Hematopoietic multipotent progenitor cell treated with erythropoietin and hydrocortisone succinate and interleukin-3 and kit ligand, for 17 days (in vitro differentiated cells): Measurements from ENCODE around the gene TRPM6.

Experiments
- DNase-seq: peaks from one replicate; pipeline ENCODE4 v3.0.0-alpha.2; 2015; ENCODE audit warnings: low spot score

Gene TRPM6

DNA sequence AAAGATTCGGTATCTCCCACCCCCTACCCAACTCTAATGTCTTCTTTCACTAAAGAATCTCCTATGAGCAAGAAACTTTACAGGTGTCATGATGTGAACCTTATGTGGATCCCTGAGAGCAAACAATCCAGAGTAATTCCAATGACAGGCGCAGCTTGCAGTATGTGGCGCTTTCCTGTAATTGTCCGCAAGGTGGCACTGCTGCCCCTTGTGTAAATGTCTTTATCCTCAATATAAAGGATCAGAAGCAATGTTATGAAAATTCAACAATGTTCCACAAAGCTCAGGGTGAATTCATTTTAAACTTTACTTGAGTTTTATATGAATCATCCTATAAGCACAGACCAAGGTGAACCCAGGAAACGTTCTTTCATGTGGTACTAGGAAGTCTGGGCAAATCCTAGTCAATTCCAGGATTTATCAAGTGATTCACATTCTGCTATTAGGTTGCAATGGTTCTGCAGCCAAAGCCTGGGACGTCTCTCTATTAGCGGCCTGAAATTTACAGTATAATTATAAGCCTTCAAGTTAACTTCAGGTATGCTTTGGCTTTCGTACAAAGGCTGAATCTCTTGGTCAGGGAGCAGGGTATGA is 113.7 kb downstream of the TRPM6 start:
- DNase-seq: peak; percentile 80

- DNase-seq: no peak
These were observed 115.6 kb downstream of the TRPM6 start for GRCh38 chr9:74772121-74772520.

GRCh38 chr9:74771672-74772071 is 116.0 kb downstream of the TRPM6 start:
- DNase-seq: no peak

DNA sequence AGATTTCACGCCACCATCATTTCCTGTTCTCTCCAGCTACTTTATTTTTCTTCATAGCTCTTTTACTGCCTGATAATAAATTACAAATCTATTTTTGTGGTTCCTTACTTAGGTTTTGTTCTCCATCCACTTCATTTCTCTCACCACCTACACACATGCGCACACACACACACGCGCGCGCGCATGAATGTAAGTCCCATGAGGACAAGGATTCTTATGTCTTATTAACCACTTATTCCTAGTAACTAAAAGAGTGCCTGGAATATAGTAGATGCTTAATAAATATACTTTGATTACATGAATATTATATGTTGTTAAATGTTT is 116.5 kb downstream of the TRPM6 start:
- no peak for DNase-seq

DNA sequence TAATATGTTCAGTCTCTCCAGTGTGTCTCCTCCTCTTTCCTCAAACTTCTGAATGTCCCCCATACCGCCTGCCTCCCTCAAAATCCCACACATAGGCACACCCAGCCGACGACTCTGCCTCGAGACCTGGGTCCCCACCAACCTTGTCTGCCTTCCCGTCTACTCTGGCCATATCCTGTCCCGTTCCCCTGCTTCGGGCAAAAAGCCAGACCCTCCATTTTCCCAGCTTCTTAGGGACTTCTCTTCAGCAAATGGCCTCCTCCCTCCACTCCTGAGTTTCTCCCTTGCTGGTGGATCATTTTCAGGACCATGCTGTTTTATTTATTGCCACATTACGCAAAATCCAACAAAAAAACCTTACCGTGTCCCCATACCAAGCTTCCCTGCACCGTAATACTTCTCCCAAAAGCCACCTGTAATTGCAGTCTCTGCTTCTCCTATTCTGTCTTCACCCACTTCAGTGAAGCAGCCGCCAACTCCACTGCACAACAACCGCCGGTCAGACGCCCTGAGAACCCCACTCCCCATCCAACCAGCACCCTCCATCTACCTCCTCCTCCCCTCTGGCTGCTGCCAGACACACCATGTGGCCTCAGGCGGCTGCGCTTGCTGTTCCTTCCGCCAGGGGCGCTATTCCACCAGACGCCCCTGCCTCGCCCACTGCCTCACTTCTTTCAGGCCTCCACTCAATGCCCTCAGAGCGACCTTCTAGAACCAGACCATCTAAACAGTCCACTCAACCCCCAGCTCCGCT is 117.0 kb downstream of the TRPM6 start:
- DNase-seq: peak; percentile 43

DNA sequence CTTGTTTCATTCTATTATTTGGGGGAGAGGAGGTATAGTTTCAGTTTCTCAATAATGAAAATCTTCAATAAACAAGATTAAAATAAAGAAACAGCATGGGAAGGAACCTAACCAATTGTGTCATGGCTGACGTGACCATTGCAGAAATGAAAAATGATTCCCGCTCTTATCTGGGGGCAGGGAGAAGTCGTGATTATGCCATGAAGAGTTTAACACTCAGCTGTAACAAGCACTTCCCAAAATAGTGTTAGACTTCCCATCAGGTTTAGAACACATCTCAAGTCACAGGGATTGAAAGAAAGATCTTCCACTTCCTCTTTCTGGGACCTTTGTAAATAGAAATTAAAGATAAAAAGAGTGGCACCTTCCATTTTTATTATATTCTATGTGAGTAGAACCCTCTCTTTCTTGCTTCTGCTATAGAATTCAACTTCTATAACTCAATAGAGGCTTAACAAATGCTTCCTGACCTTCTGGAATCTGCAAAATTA is 122.2 kb downstream of the TRPM6 start:
- DNase-seq: no peak

DNA sequence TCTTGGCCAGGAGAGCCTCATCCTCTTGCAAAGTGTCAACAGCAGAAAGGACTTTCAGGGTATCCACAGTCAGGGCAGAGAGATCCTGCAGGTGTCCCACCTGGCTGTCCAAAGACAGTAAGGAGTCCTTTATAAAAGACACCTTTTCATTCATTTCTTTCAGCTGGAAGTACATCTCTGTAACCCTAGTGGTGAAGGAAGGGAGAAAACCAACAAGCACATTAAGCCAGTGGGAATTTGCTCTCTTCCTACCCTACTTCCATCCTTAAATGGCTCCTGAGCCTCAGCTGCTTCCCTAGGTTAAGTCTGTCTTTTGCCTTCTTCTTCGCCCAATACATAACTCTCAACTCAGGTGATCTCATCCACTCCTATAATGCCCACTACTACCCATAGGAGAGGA is 124.8 kb downstream of the TRPM6 start:
- DNase-seq: no peak

DNA sequence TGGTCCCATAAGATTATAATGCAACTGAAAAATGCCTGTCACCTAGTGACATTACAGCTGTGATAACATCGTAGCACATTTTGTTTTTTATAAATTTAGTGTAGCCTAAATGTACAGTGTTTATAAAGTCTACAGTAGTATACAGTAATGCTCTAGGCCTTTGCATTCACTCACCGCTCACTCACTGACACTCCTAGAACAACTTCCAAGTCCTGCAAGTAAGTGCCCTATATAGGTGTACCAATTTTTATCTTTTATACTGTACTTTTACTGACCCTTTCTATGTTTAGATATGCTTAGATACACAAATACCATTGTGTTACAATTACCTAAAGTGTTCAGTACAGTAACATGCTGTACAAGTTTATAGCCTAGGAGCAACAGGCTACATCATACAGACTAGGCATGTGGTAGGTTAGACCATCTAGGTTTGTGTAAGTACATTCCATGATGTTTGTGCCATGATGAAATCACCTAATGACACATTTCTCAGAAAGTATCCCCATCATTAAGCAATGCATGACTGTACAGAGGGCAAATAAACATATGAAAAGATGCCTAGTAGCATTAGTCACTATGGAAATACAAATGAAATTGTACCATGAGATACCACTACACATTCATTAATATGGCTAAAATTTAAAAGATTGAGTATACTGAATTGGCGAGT is 127.6 kb downstream of the TRPM6 start:
- no peak for DNase-seq

DNA sequence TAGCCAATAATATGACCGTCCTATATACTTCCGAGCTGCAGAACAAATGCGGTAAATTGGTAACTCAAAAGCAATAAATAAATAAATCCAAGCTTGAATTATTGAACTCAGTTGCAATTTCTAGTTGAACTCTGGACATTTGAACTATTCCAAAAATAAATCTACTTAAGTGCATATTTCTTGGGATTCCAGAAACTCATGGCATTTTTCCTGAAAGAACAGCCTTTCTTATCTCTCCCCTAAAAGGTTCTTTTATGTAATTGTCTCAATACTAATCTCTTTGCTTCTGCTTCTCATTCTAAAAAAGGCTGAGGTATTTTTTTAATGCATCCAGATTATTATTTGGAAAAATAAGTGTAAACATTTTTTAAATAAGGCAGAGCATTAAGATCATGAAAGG is 131.7 kb downstream of the TRPM6 start:
- DNase-seq: no peak

- no peak for DNase-seq
These were observed 132.4 kb downstream of the TRPM6 start for GRCh38 chr9:74755355-74755754.

DNA sequence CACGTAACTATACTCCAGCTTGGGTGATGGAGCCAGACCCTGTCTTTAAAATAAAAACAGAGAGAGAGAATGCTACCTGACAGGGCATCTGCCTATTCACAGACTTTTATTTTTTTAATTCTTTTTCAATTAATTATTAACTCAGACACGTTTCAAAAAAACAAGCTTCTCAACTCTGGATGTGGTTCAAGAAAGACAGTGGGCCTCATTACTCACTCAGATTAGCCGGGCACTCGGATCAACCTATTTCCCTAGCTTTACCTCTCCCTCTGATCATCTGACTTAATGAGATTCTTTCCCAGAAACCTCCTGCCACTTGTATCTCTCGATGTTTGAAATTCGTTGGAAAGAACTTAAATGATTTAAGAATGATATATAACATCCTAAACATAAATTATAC is 134.1 kb downstream of the TRPM6 start:
- no peak for DNase-seq

- no peak for DNase-seq
These were observed 138.8 kb downstream of the TRPM6 start for GRCh38 chr9:74748966-74749365.

- DNase-seq: no peak
These were observed 144.7 kb downstream of the TRPM6 start for GRCh38 chr9:74742792-74743730.

DNA sequence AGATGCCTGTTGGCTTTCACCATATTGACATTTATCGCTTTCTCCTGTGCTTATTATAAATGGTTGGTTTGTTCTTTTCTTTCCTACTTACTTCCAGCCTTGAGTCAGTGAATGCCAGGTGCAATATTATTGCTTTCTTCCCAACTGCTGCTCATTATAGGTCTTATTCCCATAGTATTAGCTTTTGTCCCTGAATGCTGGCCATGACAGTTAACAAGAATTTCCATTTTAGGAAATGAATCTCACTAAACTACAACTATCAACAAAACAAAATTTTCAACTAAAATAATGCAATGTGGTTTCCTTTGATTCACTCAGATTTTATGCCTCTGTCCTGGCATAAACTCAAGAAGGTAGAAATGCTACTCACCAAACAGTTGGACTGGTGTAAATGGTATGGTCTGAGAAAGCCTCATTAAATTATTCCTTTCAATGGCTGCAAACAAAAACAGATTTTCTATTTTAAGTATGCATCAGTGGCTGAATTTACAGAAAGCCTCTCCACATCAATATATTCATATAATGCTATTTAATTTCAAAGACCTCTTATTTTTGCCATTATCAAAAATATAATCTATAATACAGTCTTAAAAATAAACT is 145.4 kb downstream of the TRPM6 start:
- DNase-seq: no peak

DNA sequence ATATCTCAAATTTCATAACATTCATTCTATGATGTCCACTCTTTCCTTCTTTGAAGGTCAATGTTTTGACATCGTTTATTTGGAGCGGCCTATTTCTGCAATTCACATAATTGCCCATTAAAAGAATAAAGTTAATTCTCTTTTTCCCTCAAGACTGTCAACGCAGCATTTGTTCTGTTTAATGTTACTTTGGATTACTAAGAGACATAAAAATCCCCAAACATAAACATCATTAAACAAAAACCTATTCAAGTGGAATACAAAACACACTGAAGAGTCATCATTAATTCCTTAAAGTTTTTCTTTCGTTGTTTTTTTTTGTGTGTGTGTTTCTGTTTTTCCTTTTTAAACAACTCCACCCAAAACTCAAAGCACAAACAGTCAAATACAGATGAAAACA is 151.1 kb downstream of the TRPM6 start:
- DNase-seq: no peak

GRCh38 chr9:74735761-74736160 is 152.0 kb downstream of the TRPM6 start:
- DNase-seq: no peak

DNA sequence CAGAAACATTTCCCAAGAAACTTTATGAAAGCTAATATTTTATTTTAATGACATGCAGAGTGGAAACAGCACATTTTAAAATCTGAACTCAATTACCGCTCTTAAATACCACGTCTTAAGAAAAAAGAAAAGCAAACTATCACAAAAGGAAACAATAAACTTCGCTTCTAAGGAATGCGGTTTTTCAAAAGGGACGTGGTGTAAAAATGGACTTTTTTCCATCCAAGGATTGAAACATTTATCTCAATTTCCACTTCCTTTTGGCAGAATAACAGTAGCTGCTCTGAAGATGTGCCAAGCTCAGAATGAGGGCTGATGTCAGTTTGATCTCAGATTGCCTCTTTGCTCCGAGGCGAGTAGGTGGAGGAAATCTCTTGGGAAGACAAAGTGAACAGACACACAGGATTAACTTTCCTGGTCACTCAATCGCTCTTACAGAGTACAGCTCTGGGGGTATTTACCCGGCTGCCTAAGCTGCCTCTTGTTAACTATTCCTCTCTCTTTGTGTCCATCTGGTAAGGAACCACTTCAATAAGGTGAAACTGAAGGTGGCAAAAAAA is 158.5 kb downstream of the TRPM6 start:
- DNase-seq: no peak

DNA sequence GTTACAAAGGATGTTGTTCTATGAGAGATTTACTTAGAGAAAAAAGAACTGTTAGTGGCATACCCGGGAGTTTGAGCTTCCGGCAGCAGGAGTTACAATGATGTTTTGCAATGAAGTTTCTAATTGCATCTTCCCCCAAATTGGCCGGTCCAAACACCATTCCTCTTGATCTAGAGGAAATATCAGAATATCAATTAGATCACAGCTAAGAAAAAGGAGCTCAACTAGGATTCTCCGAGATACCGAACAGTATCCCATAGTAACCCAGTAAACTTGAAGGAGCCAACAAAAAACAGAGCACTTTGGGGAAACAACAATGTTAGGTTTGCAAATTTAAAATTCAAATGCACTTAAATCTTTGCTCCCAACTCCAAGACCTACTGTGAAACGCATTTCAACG is 159.5 kb downstream of the TRPM6 start:
- DNase-seq: no peak

GRCh38 chr9:74726581-74726980 is 161.1 kb downstream of the TRPM6 start:
- no peak for DNase-seq

DNA sequence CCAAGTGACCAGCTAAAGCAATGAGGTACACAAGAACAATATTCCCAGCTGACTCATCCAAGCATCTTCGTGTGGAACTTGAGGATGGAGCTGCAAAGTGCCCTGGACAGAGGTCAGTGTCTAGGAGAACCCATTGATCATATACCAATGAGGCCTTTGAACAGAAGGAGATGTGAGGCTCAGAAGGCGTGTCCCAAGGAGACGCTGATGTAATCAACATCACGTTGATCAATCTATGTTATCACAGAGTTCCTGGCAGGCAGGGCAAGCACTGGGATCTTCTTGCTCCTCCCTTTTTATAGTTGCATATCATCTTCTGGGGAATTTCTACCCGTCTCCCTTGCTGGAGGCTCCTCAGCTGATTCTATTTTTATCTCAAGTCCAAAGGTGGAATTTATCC is 163.4 kb downstream of the TRPM6 start:
- no peak for DNase-seq
